Measurements from ENCODE around the gene ANO5.
"Not testable (repeated sequence)": the region's sequence is repeated elsewhere in the genome, so short reads cannot be mapped to it uniquely, and the experiment has no call there.

Gene ANO5

GRCh38 chr11:22199243-22199642, 6.4 kb downstream of the ANO5 start:
- DNase-seq: no peak

- no peak for DNase-seq
Measured at GRCh38 chr11:22203281-22203680, 10.4 kb downstream of the ANO5 start.

GRCh38 chr11:22207162-22207561, 14.3 kb downstream of the ANO5 start:
- DNase-seq: no peak

GRCh38 chr11:22208151-22208858, 15.4 kb downstream of the ANO5 start:
- DNase-seq: no peak

- DNase-seq: no peak
Measured at GRCh38 chr11:22216940-22217339, 24.1 kb downstream of the ANO5 start.

- no peak for DNase-seq
Measured at GRCh38 chr11:22221143-22221542, 28.3 kb downstream of the ANO5 start.

- DNase-seq: no peak
Measured at GRCh38 chr11:22225190-22225589, 32.3 kb downstream of the ANO5 start.

- DNase-seq: no peak
Measured at GRCh38 chr11:22234743-22235142, 41.9 kb downstream of the ANO5 start.

GRCh38 chr11:22244986-22245592, 52.2 kb downstream of the ANO5 start:
- peak; percentile 67 for DNase-seq

- no peak for DNase-seq
Measured at GRCh38 chr11:22246992-22247391, 54.1 kb downstream of the ANO5 start.

- DNase-seq: no peak
Measured at GRCh38 chr11:22249871-22250270, 57.0 kb downstream of the ANO5 start.

- no peak for DNase-seq
Measured at GRCh38 chr11:22256876-22257275, 64.0 kb downstream of the ANO5 start.

GRCh38 chr11:22263613-22264012, 70.7 kb downstream of the ANO5 start:
- DNase-seq: no peak

- DNase-seq: not testable (repeated sequence)
Measured at GRCh38 chr11:22268983-22269624, 76.2 kb downstream of the ANO5 start.

- no peak for DNase-seq
Measured at GRCh38 chr11:22273781-22274180, 80.9 kb downstream of the ANO5 start.

GRCh38 chr11:22275600-22275999, 82.7 kb downstream of the ANO5 start:
- DNase-seq: no peak

- DNase-seq: no peak
Measured at GRCh38 chr11:22276535-22276934, 83.7 kb downstream of the ANO5 start.

- not testable (repeated sequence) for DNase-seq
Measured at GRCh38 chr11:22284991-22285390, 92.1 kb downstream of the ANO5 start.

- DNase-seq: no peak
Measured at GRCh38 chr11:22302368-22302767, 109.5 kb downstream of the ANO5 start.

- DNase-seq: peak; percentile 72
Measured at GRCh38 chr11:22304337-22304961, 111.6 kb downstream of the ANO5 start.

GRCh38 chr11:22317656-22318055, 124.8 kb downstream of the ANO5 start:
- no peak for DNase-seq

- no peak for DNase-seq
Measured at GRCh38 chr11:22331771-22332170, 138.9 kb downstream of the ANO5 start.

All from NCI-H446 treated with DMSO at 0.1 percent for 48 hours (cell line).